ENCODE results near the gene ACIN1.

ACIN1 gene

GRCh38 chr14:23118506-23119362 lies 23.8 kb upstream of the ACIN1 start, which contains the start of gene CEBPE:
Gene CEBPE, minus strand, starts transcription at chr14:23119255. Its CDS starts 164 bp downstream, at chr14:23119091.
- no peaks in the 10 kb centered on the region for H3K79me2 ChIP-seq (ENCODE audit: insufficient read depth, low read length)
- H3K9me3 ChIP-seq (ENCODE audit: insufficient read depth, low read length) = no peaks in the 10 kb centered on the region
- no peaks in the 10 kb centered on the region for H3K27me3 ChIP-seq (ENCODE audit: low read length)
- no peak within 1 kb of the TSS for H3K4me2 ChIP-seq (ENCODE audit: low read depth, low read length, poor library complexity, severe bottlenecking)
- no peak within 1 kb of the TSS for H3K9ac ChIP-seq (ENCODE audit: low read length)
- H3F3A ChIP-seq (ENCODE audit: insufficient read depth) = no peaks in the 10 kb centered on the region
- no peak for TF ChIP-seq EZH2phosphoT487 (conservative IDR thresholded peaks at IDR 0.05; ENCODE audit: low read length)
- TF ChIP-seq CTCF (IDR thresholded peaks at IDR 0.05; ENCODE audit: insufficient read depth, low read length, poor library complexity, severe bottlenecking) = no peak
- H3K27ac ChIP-seq (ENCODE audit: low read depth, low read length) = no peak within 1 kb of the TSS
- no peak within 1 kb of the TSS for H2AFZ ChIP-seq (ENCODE audit: low read depth, low read length, severe bottlenecking)
- H3K36me3 ChIP-seq (ENCODE audit: low read length) = no peaks in the 10 kb centered on the region
- no peaks in the 10 kb centered on the region for H4K20me1 ChIP-seq (ENCODE audit: low read depth, low read length)
- no peaks in the 10 kb centered on the region for H3K9me2 ChIP-seq (replicated peaks; ENCODE audit: insufficient read depth, low read length)
- no peak within 1 kb of the TSS for H3K4me3 ChIP-seq (ENCODE audit: insufficient read depth, low read length, poor library complexity, severe bottlenecking)

GRCh38 chr14:23117371-23118020 lies 22.6 kb upstream of the ACIN1 start:
- Histone ChIP-seq H3K4me2 (ENCODE audit: low read depth, low read length, poor library complexity, severe bottlenecking) (no peak overlapping the region), H3F3A (ENCODE audit: insufficient read depth) (no peaks in the 10 kb centered on the region), H3K27me3 (ENCODE audit: low read length) (no peaks in the 10 kb centered on the region), H3K27ac (ENCODE audit: low read depth, low read length) (no peak overlapping the region), H2AFZ (ENCODE audit: low read depth, low read length, severe bottlenecking) (no peak overlapping the region), H3K4me3 (ENCODE audit: insufficient read depth, low read length, poor library complexity, severe bottlenecking) (no peak overlapping the region), H3K36me3 (ENCODE audit: low read length) (no peaks in the 10 kb centered on the region), H3K9me2 (replicated peaks; ENCODE audit: insufficient read depth, low read length) (no peaks in the 10 kb centered on the region), H4K20me1 (ENCODE audit: low read depth, low read length) (no peaks in the 10 kb centered on the region), H3K9me3 (ENCODE audit: insufficient read depth, low read length) (no peaks in the 10 kb centered on the region), H3K9ac (ENCODE audit: low read length) (no peak overlapping the region), H3K79me2 (ENCODE audit: insufficient read depth, low read length) (no peaks in the 10 kb centered on the region)
- no peak for TF ChIP-seq EZH2phosphoT487 (conservative IDR thresholded peaks at IDR 0.05; ENCODE audit: low read length)

- no peak overlapping the region for H2AFZ ChIP-seq (ENCODE audit: low read depth, low read length, severe bottlenecking)
- no peaks in the 10 kb centered on the region for H3K9me2 ChIP-seq (replicated peaks; ENCODE audit: insufficient read depth, low read length)
- no peaks in the 10 kb centered on the region for H3K27me3 ChIP-seq (ENCODE audit: low read length)
- no peak overlapping the region for H3K27ac ChIP-seq (ENCODE audit: low read depth, low read length)
- H3K79me2 ChIP-seq (ENCODE audit: insufficient read depth, low read length) = no peaks in the 10 kb centered on the region
- H3K4me3 ChIP-seq (ENCODE audit: insufficient read depth, low read length, poor library complexity, severe bottlenecking) = no peak overlapping the region
- no peak overlapping the region for H3K9ac ChIP-seq (ENCODE audit: low read length)
- no peak for TF ChIP-seq EZH2phosphoT487 (conservative IDR thresholded peaks at IDR 0.05; ENCODE audit: low read length)
- TF ChIP-seq CTCF (IDR thresholded peaks at IDR 0.05; ENCODE audit: insufficient read depth, low read length, poor library complexity, severe bottlenecking) = no peak
- H4K20me1 ChIP-seq (ENCODE audit: low read depth, low read length) = no peaks in the 10 kb centered on the region
- H3F3A ChIP-seq (ENCODE audit: insufficient read depth) = no peaks in the 10 kb centered on the region
- no peaks in the 10 kb centered on the region for H3K9me3 ChIP-seq (ENCODE audit: insufficient read depth, low read length)
- no peak overlapping the region for H3K4me2 ChIP-seq (ENCODE audit: low read depth, low read length, poor library complexity, severe bottlenecking)
- H3K36me3 ChIP-seq (ENCODE audit: low read length) = no peaks in the 10 kb centered on the region
Measured at GRCh38 chr14:23115918-23116317, 21.0 kb upstream of the ACIN1 start.
